Raji (cell line): ENCODE data around the gene BSN.

Experiments used
- POLR2A ChIP-seq: IDR thresholded peaks from 2 replicates; pipeline ENCODE4 v1.6.1; 2011; ENCODE audit warnings: low read depth, low read length, control low read depth; ENCODE audit not compliant: insufficient read depth

Gene BSN

DNA sequence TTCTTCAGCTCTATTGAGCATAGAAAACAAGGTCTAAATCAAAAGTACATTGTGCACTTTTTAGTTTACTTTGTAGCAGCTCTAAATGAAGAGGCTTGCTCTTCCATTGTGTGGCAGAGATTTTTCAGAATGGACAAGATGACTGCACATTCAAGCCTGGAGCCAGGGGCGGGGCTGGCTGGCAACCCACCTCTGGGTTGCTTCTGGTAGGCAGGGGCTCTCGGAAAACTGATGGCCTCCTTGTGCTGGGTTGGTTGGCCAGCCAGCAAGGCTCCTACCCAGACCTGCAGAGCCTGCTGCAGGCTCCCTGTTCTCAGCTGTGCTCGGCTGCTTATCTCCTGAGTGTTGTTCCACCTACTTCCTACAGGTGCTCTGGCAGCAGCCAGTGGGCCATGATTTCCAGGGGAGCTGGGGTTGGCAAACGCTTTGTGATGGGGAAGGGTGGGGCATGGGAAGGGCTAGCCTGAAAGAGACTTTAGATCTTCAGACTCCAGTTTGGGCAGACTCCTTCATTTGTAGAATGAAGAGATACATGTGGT, 8.8 kb downstream of the BSN start:
- no peak for TF ChIP-seq POLR2A

DNA sequence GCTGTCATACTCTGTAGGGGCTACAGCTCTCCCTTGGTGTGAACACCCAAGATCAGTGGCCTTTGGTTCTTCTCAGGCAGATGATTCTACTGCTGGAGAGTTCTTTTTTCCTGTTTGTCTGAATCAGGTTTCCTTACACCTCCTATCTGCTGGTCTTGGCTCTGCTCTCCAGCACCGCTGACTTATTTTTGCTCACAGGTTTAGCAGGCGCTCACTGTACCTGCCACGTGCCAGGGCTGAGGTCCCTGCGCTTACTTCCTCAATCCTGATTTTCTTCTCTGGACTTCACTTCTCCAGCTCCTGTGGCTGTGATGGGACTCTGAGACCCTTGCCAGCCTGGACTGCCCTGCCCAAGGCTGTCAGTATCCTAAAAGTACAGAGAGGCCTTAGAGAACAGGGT, 9.5 kb downstream of the BSN start:
- no peak for TF ChIP-seq POLR2A

DNA sequence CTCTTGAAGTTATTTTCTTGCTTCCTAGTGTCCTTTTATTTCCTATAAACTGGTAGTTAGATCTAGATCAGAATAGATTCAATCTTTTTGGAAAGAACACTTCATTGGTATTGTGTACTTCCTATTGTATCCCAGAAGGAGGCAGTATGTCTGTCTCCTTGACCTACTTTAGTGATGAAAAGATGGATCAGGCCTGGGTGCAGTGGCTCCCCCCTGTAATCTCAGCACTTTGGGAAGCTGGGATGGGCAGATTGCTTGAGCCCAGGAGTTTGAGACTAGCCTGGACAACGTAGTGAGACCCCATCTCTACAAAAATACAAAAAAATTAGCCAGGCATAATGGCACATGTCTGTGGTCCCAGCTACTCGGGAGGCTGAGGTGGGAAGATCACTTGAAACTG, 12.0 kb downstream of the BSN start:
- TF ChIP-seq POLR2A: no peak

DNA sequence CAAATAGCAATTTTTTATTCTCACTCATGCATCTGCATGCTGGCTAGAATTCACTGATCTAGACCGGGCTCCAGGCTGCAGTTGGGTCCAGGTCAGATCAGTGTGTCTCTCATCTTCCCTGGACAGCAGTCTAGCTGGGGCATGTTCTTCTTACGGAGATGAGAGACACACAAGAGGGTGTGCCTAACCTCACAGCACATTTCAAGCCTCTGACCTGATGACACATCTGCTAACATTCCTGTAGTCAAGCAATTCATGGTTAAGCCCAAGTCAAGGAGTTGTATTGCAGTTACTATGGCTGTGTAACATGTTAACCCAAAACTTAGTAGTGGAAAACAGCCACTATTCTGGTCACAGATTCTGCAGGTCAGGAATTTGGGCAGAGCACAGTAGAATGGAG, 13.1 kb downstream of the BSN start:
- no peak for TF ChIP-seq POLR2A

DNA sequence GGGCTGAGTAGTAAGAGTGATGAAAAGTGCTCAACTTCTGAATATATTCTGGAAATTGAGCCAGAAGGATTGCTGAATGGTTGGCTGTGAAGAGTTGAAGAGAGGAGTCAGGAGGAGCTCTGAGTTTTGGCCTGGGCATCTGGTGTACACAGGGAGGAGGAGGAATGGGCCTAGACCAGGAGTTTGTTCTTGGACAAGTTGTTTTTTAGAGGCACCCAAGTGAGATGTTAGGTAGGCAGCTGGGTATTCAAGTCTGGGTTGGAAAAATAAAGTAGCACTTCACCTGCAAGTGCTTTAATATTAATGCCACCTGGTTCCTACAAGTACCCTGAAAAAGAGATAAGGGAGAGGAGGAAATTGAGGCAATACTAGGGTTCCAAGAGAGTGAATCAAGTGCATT, 14.7 kb downstream of the BSN start:
- TF ChIP-seq POLR2A: no peak

DNA sequence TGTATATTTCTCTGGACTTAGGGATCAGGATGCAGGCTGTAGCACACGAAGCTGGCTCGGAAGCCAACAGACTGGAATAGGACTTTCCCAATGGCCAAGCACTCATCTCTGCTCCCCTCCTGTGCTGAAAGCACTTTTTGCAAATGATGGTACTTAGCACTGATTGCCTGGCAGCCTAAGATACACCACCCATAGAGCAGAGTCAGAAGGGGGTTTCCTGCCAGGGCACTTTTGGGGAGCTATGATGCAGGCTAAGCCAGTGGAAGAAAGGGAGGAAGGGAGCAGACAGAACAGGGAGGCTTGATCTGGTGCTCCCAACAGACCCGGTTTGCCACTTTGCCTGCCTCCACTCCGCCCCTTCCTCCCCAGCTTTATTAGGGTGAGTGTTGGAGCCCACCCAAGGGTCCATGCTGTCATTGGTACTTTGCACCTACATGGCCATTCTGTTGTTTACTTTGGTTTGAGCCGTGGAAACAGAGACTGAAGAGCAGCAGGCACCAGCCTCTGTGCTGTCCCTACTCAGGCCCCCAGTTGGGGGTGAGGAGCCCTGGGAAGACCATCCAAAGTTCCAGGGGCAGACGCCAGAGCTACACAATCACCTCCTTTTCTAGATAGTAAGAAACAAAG, 15.9 kb downstream of the BSN start:
- no peak for TF ChIP-seq POLR2A

DNA sequence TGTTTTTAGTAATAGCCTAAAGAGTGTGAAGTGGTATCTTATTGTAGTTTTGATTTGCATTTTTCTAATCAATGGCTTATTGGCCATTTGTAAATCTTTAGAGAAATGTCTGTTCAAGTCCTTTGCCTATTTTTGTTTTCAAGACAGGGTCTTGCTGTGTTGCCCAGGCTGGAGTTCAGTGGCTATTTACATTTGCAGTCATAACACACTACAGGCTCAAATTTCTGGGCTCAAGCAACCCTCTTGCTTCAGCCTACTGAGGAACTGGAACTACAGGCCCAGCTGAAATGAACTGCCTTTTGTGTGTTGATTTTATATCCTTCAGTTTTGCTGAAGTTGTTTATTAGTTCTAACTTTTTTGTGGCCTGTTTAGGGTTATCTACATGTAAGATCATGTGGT, 27.9 kb downstream of the BSN start:
- no peak for TF ChIP-seq POLR2A

DNA sequence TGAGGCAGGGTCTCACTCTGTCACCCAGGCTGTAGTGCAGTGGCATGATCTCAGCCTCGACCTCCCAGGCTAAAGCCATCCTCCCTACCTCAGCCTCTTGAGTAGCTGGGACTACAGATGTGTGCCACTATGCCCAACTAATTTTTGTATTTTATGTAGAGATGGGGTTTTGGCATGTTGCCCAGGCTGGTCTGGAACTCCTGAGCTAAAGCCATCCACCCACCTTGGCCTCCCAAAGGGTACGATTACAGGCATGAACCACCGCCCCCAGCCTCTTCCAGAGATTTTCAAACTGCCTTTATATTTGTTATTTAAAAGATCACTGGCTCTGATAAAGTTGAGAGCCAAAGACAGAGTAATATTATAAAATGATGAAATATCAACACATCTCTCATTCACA, 37.3 kb downstream of the BSN start:
- TF ChIP-seq POLR2A: no peak

DNA sequence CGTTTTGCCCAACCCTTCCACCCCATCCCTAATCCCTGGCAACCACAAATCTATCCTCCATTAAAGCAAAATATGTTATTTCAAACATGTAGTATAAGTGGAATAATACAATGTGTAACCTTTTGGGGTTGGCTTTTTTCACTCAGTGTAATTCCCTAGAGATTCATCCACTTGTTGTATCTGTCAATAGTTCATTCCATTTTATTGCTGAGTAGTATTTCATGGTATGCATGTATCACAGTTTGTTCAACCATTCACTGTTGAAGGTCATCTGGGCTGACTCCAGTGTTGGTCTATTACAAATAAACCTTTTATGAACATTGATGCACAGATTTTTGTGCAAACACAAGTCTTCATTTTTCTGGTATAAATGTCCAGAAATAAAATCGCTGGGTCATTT, 38.8 kb downstream of the BSN start:
- TF ChIP-seq POLR2A: no peak

DNA sequence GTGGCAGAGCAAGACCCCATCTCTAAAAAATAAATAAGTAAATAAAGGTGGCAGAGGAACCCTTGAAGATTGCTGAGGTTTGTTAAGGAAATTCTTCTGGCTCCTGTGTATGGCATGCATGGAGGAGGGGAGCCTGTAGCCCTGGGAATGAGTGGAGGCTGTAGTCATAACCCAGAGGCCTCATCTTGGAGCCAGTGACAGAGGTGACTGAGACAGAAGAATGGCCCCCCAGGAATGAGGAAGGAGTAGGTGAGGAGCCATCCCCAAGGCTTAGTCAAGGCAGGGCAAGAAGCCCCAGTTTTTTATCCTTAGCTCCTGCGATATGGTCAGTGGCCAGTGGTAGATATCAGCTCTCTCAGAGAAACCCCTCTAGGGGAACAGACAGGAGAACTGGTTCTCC, 46.5 kb downstream of the BSN start:
- TF ChIP-seq POLR2A: no peak

DNA sequence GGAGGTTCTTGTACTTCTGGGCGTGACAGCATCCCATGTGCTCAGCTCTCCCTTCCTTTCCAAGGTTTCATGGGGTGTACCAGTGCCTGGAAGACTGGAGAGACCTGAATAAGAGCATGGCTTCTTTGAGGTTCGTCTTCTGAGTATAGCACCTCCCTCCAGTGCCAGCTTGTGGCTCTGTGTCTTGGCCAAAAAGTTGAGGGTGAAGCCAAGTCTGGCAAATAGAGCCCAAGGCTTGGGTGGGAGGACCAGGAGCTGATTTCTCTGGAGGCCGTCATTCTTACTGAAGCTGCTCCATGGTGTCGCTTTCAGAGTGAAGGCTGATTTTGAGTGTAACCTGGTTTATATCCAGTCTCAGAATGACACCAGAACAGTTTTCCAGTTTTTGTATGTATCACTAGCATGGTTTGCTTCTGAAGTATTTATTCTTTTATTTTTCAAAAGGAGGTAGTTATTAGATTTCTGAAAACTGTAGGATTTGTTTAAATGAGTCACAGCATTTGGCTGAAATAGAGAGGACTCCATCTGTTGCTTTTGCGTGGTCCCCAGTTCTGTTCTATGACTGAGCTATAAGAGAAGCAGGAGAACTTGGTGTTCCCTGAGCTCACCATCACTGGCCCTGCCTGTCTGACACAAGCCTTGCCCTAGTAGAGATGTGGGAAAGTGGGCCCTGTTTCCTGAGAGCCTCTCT, 47.2 kb downstream of the BSN start:
- no peak for TF ChIP-seq POLR2A

DNA sequence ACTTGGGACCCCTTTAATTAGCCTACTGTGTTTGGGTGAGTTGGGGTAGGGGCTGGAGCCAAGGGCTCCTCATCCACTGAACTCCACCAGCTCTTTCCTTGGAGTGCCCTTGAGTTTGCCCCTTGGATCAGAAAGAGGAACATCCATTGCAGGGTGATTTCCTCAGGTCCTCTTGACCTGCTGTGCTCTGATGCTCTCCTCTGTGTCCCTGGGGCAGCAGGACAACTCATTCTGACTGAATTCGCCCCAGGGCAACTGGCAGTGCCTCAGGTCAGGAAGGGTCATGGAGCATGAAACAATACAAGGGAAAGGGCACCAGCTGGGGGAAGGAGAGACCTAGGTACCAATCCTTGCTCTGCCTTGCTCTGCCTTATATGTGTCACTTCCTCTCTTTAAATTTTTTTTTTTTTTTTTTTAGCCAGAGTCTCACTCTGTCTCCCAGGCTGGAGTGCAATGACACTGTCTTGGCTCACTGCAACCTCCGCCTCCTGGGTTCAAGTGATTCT, 47.8 kb downstream of the BSN start:
- no peak for TF ChIP-seq POLR2A

DNA sequence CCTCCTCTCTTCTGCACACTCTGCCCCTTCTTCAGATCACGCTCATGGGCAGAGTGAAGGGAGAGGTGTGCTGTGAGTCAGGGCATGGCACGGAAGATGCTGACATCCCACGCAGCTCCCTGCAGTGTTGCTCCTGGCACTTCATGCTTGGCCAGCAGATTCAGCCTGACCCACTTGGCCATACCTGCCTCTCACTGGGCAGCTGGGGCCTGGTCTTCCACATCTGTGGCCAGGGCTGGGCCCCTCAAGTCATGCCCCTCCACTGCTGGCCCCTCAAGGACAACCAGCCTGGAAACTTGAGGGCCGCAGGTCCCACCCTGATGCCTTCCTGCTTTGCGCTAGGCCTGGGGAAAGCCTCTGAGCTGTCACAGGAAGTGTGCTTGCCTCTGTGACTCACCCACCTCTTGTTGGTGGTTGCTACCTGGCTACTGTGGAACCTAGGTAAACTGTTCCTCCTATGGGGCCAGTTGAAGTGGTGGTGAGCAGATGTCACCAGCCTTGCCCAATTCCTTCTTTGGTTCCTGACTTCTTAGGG, 48.7 kb downstream of the BSN start:
- TF ChIP-seq POLR2A: no peak

DNA sequence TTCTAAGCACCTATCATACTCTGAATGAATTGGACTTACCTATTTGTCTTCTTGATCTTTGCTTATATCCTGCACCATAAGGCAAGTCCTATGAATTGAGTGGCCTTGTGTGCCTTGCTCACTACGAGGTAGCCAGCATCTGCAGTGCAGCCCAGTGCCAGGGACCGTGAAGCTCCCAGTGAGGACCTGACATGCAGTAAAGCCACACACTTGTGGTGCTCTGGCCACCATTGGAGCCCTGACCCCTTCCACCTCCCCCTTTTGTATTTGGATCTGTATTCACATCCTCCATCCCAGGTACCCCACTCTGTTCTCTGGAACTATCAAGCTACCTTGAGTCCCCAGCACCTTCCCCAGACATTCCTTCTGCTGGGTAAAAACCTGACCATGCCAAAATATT, 52.1 kb downstream of the BSN start:
- TF ChIP-seq POLR2A: no peak

DNA sequence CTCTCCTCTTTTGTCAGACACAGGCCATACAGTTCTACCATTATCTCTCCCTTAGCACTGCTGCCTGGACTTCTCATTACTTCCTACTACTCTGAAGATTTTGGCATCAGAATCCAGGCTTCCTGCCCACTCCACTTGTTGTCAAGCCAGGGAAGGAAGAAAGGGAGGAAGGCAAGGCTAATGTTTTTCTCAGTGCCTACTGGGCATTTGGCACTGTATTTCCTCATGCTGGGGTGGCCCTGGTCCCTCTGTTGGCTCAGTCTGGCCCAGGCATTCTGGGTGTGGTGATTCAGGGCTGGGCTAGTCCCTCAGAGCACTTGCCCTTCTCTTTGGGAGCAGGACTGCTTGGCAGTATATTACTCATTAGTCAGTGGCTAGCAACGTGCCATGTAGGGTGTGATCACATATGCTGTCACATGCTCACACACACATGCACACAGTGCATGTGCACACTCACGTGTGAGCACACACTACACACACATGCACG, 52.9 kb downstream of the BSN start:
- TF ChIP-seq POLR2A: no peak

DNA sequence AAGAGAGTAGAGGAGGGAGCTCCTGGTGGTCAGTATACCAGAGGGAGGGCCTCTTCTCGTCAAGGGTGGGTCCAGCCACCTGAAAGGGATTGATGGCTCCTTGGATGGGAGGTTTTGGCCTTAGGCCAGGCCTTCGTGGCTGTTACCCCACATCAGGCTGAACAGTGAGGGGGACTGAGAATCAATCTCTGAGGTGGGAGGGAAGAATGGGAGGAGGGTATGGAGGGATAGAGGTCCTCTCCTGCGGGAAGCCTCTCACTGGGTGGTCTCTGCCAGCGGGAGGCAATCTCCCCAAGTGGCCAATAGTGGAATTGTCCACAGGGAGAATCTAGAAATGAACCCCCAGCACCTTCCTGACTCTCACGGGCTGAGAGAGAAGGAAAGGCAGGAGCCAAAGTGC, 53.5 kb downstream of the BSN start:
- TF ChIP-seq POLR2A: no peak

DNA sequence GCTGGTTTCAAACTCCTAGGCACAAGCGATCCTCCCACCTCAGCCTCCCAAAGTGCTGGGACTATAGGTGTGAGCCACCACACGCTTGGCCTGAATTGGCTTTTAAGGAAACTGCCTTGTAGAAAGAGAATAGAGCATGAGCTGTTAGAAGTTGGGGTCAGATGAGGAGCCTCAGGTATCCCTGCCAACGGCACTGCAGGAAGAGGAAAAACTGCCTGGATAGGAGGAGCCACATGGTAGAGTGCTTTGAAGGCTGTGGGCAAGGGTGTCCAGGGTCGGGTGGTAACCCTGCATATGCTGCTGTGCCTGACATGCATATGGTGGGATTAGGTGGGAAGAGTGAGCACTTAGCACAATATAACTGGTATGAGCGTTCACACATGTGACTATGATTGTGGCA, 55.0 kb downstream of the BSN start:
- TF ChIP-seq POLR2A: no peak

DNA sequence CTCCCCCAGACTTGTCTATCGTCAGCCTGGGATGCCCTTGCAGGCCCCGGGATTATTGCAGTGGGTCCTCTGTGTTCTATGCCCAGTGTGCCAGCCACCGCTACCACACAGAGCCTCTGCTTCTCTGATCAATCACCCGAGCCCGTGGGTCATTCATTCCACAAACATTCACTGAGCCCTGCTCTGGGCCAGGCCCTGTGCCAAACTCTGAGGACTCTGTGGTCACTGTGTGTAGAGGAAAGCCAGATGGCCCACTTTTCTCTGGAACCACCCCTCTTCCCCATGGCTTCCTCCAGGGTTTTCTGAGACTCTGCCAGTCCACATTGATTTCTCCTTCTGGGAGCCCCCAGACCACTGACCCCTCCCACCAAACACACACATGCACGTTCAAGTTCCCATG, 55.5 kb downstream of the BSN start:
- TF ChIP-seq POLR2A: no peak
